Ishikawa (cell line): Measurements from ENCODE around the gene CERT1.
A peak's percentile ranks its signal among the peaks of the same experiment; 100 is the strongest.

Experiments
- CEBPB ChIP-seq: IDR thresholded peaks from 2 replicates; pipeline ENCODE4 v1.6.1; 2012
- CREB1 ChIP-seq: IDR thresholded peaks from 2 replicates; pipeline ENCODE4 v1.6.1; 2012; ENCODE audit warnings: low read depth
- EGR1 ChIP-seq: IDR thresholded peaks from 2 replicates; pipeline ENCODE4 v1.6.1; 2012
- EP300 ChIP-seq: IDR thresholded peaks from 2 replicates; pipeline ENCODE4 v1.6.1; 2012; ENCODE audit warnings: borderline replicate concordance
- FOXM1 ChIP-seq: IDR thresholded peaks from 2 replicates; pipeline ENCODE4 v1.6.1; 2012; ENCODE audit warnings: low read depth, borderline replicate concordance
- MAX ChIP-seq: IDR thresholded peaks from 2 replicates; pipeline ENCODE4 v1.6.1; 2012
- NFIC ChIP-seq: IDR thresholded peaks from 2 replicates; pipeline ENCODE4 v1.6.1; 2012
- RAD21 ChIP-seq: IDR thresholded peaks from 2 replicates; pipeline ENCODE4 v1.6.1; 2012; ENCODE audit warnings: low read depth
- REST ChIP-seq: IDR thresholded peaks from 2 replicates; pipeline ENCODE4 v1.6.1; 2012; ENCODE audit warnings: low read depth, mild to moderate bottlenecking
- TAF1 ChIP-seq: IDR thresholded peaks from 2 replicates; pipeline ENCODE4 v1.6.1; 2012; ENCODE audit warnings: low read depth, mild to moderate bottlenecking
- TCF12 ChIP-seq: IDR thresholded peaks from 2 replicates; pipeline ENCODE4 v1.6.1; 2012; ENCODE audit warnings: low read depth
- TEAD4 ChIP-seq: IDR thresholded peaks from 2 replicates; pipeline ENCODE4 v1.6.1; 2012
- USF1 ChIP-seq: IDR thresholded peaks from 2 replicates; pipeline ENCODE4 v1.6.1; 2012
- YY1 ChIP-seq: IDR thresholded peaks from 2 replicates; pipeline ENCODE4 v1.6.1; 2012; ENCODE audit warnings: low read depth
- ZBTB7A ChIP-seq: IDR thresholded peaks from 2 replicates; pipeline ENCODE4 v1.6.1; 2012; ENCODE audit warnings: low read depth

The CERT1 gene

GRCh38 chr5:75338408-75338807, 173.0 kb downstream of the CERT1 start:
- TF ChIP-seq EGR1 (no peak), CREB1 (no peak), USF1 (no peak), TEAD4 (no peak), TCF12 (no peak), NFIC (no peak), REST (no peak), ZBTB7A (no peak), RAD21 (no peak), CEBPB (no peak), TAF1 (no peak), YY1 (no peak), FOXM1 (no peak), EP300 (no peak), MAX (no peak)

- TF ChIP-seq EGR1 (no peak), CREB1 (no peak), REST (no peak), TAF1 (no peak), MAX (no peak; the same call in 1 of the 2 replicates), TEAD4 (no peak), TCF12 (no peak)
These were observed 173.9 kb downstream of the CERT1 start for GRCh38 chr5:75337366-75338021.

- peak; percentile 37; the same call in 1 of the 2 replicates for TF ChIP-seq RAD21
- TF ChIP-seq NFIC: no peak; the same call in 1 of the 2 replicates
- TF ChIP-seq TCF12: 0 out of 2 replicates have a peak, but pooled peaks have one; percentile 23
- 0 out of 2 replicates have a peak, but pooled peaks have one; percentile 22 for TF ChIP-seq REST
- peak; percentile 86 for TF ChIP-seq TAF1
- TF ChIP-seq TEAD4: no peak
- TF ChIP-seq MAX: peak; percentile 95
- TF ChIP-seq EGR1: peak; percentile 78
- TF ChIP-seq USF1: peak; percentile 12; the same call in 1 of the 2 replicates
- peak; percentile 85 for TF ChIP-seq YY1
- TF ChIP-seq EP300: no peak; the same call in 1 of the 2 replicates
- peak; percentile 73 for TF ChIP-seq CREB1
These were observed 174.7 kb downstream of the CERT1 start, which contains the start of gene HMGCR for GRCh38 chr5:75336615-75337336. Gene HMGCR (plus strand): TSS chr5:75337220. CDS start chr5:75342606, 5,386 bp downstream.

- TF ChIP-seq TCF12 (no peak), RAD21 (0 out of 2 replicates have a peak, but pooled peaks have one; percentile 5)
These were observed 175.3 kb downstream of the CERT1 start for GRCh38 chr5:75335952-75336614.
